NCI-H748 (cell line): ENCODE results near the gene RETN.

ENCODE experiments used
- DNase-seq: peaks from one replicate; lab custom pipeline; 2025; ENCODE audit not compliant: unreplicated experiment; lab: John Stamatoyannopoulos, UW

Gene RETN

GRCh38 chr19:7668842-7669241, at the start of gene RETN:
Gene RETN (plus strand): TSS chr19:7669049. CDS start chr19:7669327, 278 bp downstream.
- DNase-seq = no peak

- no peak for DNase-seq
These were observed 49.0 kb upstream of the RETN start for GRCh38 chr19:7619671-7620441.

- DNase-seq = no peak
These were observed 48.1 kb upstream of the RETN start for GRCh38 chr19:7620442-7621412.

- no peak for DNase-seq
These were observed 45.7 kb upstream of the RETN start for GRCh38 chr19:7622933-7623685.

GRCh38 chr19:7623725-7624603, 44.9 kb upstream of the RETN start:
- no peak for DNase-seq

GRCh38 chr19:7624810-7625209, 44.0 kb upstream of the RETN start:
- DNase-seq = no peak

- no peak for DNase-seq
These were observed 43.0 kb upstream of the RETN start for GRCh38 chr19:7625763-7626372.

- DNase-seq = no peak
These were observed 41.7 kb upstream of the RETN start for GRCh38 chr19:7627166-7627565.

- DNase-seq = no peak
These were observed 40.1 kb upstream of the RETN start for GRCh38 chr19:7628589-7629311.

GRCh38 chr19:7629347-7630054, 39.3 kb upstream of the RETN start, which contains the start of the genes PET100 and XAB2:
Gene PET100 (plus strand): TSS chr19:7629793. CDS start chr19:7629834, 41 bp downstream.
Gene XAB2 (minus strand): TSS chr19:7629545. CDS start chr19:7629527, 18 bp downstream.
- DNase-seq = peak; percentile 96

- no peak for DNase-seq
These were observed 37.3 kb upstream of the RETN start for GRCh38 chr19:7631577-7631976.

- DNase-seq = no peak
These were observed 36.3 kb upstream of the RETN start for GRCh38 chr19:7632340-7633203.

GRCh38 chr19:7633698-7634097, 35.2 kb upstream of the RETN start, which contains the start of gene PCP2:
Gene PCP2 (minus strand): TSS chr19:7633719. CDS start chr19:7633457, 262 bp downstream.
- DNase-seq = no peak

- no peak for DNase-seq
These were observed 33.2 kb upstream of the RETN start for GRCh38 chr19:7635670-7636069.

- DNase-seq = no peak
These were observed 32.5 kb upstream of the RETN start for GRCh38 chr19:7636317-7636690.

GRCh38 chr19:7636691-7637373, 32.0 kb upstream of the RETN start, which contains the start of gene STXBP2:
Gene STXBP2 (plus strand): TSS chr19:7637110. CDS start chr19:7637150, 40 bp downstream.
- peak; percentile 79 for DNase-seq
